ENCODE measurements around the gene NLRC4.
A peak's percentile ranks its signal among the peaks of the same experiment; 100 is the strongest.
"Not testable (repeated sequence)": the region's sequence is repeated elsewhere in the genome, so short reads cannot be mapped to it uniquely, and the experiment has no call there.

The NLRC4 gene

GRCh38 chr2:32264422-32265105, at the start of gene NLRC4:
NLRC4 (minus strand) TSS chr2:32264886; CDS start chr2:32256775, 8,111 bp downstream.
- DNase-seq = no peak

GRCh38 chr2:32310577-32310976, 45.9 kb upstream of the NLRC4 start:
- no peak for DNase-seq

- not testable (repeated sequence) for DNase-seq
Measured at GRCh38 chr2:32293966-32294562, 29.4 kb upstream of the NLRC4 start.

GRCh38 chr2:32293493-32293892, 28.8 kb upstream of the NLRC4 start:
- not testable (repeated sequence) for DNase-seq

- DNase-seq = no peak
Measured at GRCh38 chr2:32291746-32292145, 27.1 kb upstream of the NLRC4 start.

- no peak for DNase-seq
Measured at GRCh38 chr2:32290000-32290339, 25.3 kb upstream of the NLRC4 start.

- no peak for DNase-seq
Measured at GRCh38 chr2:32289165-32289999, 24.7 kb upstream of the NLRC4 start.

- no peak for DNase-seq
Measured at GRCh38 chr2:32284321-32284720, 19.6 kb upstream of the NLRC4 start.

GRCh38 chr2:32278478-32278853, 13.8 kb upstream of the NLRC4 start:
- no peak for DNase-seq

GRCh38 chr2:32277674-32278477, 13.2 kb upstream of the NLRC4 start, which contains the start of gene YIPF4:
YIPF4 (plus strand) TSS chr2:32277904; CDS start chr2:32278156, 252 bp downstream.
- DNase-seq = peak; percentile 85

- no peak for DNase-seq
Measured at GRCh38 chr2:32277363-32277673, 12.6 kb upstream of the NLRC4 start.

- not testable (repeated sequence) for DNase-seq
Measured at GRCh38 chr2:32275790-32276189, 11.1 kb upstream of the NLRC4 start.

GRCh38 chr2:32274289-32274688, 9.6 kb upstream of the NLRC4 start:
- DNase-seq = no peak

- DNase-seq = no peak
Measured at GRCh38 chr2:32272279-32272678, 7.6 kb upstream of the NLRC4 start.

GRCh38 chr2:32271063-32271462, 6.4 kb upstream of the NLRC4 start:
- DNase-seq = no peak

GRCh38 chr2:32262105-32262504, 2.6 kb downstream of the NLRC4 start:
- DNase-seq = no peak

- no peak for DNase-seq
Measured at GRCh38 chr2:32260376-32260775, 4.3 kb downstream of the NLRC4 start.

- DNase-seq = no peak
Measured at GRCh38 chr2:32258242-32258641, 6.4 kb downstream of the NLRC4 start.

- no peak for DNase-seq
Measured at GRCh38 chr2:32250290-32250689, 14.4 kb downstream of the NLRC4 start.

- DNase-seq = no peak
Measured at GRCh38 chr2:32249731-32250236, 14.9 kb downstream of the NLRC4 start.

- no peak for DNase-seq
Measured at GRCh38 chr2:32248299-32248698, 16.4 kb downstream of the NLRC4 start.

GRCh38 chr2:32246911-32247310, 17.8 kb downstream of the NLRC4 start:
- DNase-seq = no peak

- no peak for DNase-seq
Measured at GRCh38 chr2:32242331-32242730, 22.4 kb downstream of the NLRC4 start.
